Inferior parietal cortex (tissue), 1 donor: ENCODE measurements around the gene TINAGL1.
"Not testable (repeated sequence)": the region's sequence is repeated elsewhere in the genome, so short reads cannot be mapped to it uniquely, and the experiment has no call there.

Source experiments
- DNase-seq: peaks from one replicate; pipeline ENCODE4 v3.0.0-alpha.2; 2016; ENCODE audit errors: extremely low spot score

The TINAGL1 gene

DNA sequence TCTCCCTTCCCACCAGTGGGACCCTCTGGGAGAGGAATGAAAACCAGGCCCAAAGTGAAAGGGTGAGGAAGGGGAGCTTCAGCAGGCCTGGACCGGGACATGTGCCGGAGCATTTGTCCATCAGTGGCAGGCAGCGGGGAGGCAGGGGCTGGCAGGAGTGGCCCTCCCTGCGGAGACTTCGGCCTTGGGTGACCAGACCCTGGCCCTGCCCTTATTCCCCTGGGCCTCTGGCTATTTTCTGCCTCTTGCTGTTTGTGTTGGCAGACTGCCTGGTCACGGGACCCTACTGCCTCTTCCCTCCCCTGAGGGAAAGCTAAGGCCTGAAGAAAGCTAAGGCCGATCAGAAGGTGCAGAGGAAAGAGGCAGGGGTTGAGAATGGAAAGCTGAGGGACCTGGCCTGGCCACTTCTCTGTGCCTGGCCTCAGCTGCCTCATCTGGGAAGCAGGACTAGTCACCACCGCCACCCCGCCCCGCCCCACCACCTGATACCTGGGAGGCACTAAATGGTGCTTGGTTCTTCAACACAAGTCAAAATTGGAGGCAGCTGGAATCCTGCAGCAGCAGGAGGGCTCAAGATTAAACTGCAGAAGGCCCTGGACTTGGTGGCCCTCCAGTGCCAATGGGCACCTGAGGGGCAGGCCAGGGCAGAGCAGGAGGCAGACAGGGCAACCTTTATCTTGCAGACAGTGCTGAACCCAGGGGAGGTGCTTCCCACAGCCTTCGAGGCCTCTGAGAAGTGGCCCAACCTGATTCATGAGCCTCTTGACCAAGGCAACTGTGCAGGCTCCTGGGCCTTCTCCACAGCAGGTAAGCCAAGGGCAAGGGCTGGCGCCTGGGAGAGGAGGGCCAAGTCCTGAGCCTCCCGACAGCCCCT lies 7.9 kb downstream of the TINAGL1 start:
- peak; percentile 10 for DNase-seq

DNA sequence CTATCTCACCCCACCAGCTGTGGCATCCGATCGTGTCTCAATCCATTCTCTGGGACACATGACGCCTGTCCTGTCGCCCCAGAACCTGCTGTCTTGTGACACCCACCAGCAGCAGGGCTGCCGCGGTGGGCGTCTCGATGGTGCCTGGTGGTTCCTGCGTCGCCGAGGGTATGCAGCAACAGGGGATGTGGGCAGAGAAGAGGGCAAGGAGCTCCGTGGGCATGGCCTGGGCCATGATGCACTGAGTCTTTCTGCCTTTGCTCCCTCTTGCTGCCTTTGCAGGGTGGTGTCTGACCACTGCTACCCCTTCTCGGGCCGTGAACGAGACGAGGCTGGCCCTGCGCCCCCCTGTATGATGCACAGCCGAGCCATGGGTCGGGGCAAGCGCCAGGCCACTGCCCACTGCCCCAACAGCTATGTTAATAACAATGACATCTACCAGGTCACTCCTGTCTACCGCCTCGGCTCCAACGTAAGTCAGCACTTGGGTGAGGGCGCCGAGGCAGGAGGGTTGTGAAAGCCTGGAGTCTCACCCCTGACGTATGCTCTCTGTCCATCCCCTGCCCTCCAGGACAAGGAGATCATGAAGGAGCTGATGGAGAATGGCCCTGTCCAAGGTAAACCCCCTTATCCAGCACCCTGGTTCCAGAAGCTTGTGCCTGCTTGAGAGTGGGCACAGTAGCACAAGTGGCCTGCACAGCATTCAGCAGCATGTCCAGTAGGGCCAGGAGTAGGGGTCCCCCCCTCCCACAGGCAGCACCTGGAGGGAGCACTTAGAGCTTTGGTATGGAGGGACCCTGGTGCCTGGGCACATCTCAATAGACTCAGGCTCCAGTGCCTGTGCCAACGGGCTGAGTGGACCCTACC lies 8.8 kb downstream of the TINAGL1 start:
- no peak for DNase-seq

DNA sequence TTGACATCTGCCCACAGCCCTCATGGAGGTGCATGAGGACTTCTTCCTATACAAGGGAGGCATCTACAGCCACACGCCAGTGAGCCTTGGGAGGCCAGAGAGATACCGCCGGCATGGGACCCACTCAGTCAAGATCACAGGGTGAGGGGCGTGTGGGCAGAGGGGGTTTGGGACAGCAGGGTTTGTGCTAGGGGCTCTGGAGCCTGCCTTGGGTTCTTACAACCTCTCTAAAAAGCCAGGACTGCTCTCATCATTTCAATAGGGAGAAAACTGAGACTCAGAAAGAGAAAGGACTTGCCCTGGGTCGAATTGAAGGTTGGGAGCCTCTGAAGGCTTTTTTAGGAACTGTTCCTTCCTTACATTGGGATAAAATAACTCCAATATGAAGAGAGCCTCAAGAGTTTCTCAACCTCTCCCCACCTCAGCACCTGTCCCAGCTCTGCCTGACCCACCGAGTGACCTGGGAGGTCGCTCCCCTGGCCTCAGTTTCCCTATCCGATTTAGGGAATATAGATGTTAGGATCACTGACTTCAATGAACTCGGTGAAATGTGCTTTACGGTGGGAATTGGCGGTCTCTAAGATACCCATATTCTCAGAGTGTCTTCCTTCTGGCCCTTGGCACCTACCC lies 9.5 kb downstream of the TINAGL1 start:
- DNase-seq: no peak

DNA sequence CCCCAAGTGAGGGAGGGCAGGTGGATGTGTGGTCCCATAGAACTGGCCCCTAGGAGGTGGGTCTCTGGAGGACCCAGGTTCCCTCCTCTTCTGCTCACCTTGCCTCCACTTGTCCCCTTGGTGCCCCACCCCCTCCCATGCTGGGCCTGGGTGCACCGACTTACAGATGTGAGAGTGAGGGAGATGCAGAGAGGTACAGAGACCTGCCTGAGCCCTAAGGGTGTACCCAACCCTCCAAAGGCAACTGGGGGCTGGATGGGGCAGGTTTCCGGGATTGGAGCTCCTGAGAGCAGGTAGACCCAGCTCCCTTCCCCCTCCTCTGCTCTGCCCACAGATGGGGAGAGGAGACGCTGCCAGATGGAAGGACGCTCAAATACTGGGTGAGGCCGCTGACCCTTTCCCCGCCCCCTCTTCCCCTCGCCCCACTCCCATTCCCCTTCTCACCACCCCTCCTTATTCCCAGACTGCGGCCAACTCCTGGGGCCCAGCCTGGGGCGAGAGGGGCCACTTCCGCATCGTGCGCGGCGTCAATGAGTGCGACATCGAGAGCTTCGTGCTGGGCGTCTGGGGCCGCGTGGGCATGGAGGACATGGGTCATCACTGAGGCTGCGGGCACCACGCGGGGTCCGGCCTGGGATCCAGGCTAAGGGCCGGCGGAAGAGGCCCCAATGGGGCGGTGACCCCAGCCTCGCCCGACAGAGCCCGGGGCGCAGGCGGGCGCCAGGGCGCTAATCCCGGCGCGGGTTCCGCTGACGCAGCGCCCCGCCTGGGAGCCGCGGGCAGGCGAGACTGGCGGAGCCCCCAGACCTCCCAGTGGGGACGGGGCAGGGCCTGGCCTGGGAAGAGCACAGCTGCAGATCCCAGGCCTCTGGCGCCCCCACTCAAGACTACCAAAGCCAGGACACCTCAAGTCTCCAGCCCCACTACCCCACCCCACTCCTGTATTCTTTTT lies 10.3 kb downstream of the TINAGL1 start:
- DNase-seq: no peak

DNA sequence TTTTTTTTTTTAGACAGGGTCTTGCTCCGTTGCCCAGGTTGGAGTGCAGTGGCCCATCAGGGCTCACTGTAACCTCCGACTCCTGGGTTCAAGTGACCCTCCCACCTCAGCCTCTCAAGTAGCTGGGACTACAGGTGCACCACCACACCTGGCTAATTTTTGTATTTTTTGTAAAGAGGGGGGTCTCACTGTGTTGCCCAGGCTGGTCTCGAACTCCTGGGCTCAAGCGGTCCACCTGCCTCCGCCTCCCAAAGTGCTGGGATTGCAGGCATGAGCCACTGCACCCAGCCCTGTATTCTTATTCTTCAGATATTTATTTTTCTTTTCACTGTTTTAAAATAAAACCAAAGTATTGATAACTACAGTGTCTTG lies 11.0 kb downstream of the TINAGL1 start:
- DNase-seq: not testable (repeated sequence)

DNA sequence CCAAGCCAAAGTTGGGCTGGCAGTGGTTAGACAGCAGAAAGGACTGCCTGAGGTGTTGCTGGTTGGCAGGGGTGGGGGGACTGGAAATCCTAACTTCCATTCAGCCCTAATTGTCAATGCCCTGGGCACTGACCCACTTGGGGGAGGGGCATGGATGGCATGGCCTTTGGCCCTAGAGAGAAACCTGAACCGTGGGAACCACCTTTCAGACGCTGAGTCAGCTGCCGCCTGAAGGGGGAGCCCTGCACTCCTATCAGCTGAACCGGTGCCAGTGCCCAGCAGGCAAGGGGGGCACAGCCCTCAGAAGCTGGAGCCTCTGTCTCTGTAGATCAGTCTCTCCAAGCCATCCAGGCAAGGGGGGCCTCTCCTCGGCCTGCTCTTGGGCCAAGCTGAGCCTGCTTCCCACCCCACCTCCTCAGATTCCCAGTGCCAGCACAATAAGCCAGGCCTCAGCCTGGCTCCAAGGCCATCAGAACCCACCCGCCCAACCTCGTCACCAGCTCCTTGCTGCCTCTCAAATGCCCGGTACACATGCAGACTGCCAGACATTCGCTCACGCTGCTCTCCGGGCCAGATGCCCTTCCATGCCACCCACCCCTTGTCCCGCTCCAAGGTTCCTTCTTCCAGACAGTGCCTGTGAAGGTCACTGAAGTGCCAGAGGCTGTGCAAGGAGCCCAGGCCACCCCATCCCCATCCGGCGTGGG lies 11.6 kb downstream of the TINAGL1 start:
- no peak for DNase-seq

DNA sequence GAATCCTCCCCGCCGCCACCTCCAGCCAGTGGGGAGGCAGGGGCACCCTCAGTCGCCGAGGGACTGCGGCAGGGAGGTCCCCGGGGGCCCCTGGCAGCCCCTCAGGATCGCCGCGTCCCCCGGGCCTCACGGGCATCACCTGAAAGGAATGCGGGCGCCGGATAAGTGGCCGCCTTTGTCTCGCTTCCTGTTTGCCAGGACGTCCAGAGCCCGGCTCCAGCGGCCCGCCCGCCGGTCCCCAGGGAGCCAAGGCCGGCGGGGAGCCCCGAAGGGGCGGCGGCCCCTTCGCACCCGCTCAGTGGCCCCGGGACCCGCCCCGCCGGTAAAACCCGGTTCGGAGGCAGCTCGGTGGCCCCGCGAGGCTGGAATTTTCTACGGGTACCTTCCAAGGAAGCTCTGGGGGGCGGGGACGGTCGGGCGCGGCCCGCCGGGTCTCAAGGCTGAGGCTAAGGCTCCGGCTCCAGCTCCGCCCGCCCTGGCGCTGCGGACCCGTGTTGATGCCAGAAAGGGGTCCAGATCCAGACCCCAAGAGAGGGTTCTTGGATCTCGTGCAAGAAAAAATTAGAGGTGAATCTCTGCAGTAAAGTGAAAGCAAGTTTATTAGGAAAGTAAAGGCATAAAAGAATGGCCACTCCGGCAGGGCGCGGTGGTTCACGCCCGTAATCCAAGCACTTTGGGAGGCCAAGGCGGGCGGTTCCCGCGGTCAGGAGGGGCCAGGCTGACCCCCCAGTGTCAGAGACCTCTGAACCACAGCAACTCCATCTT lies 12.6 kb downstream of the TINAGL1 start:
- DNase-seq: no peak

DNA sequence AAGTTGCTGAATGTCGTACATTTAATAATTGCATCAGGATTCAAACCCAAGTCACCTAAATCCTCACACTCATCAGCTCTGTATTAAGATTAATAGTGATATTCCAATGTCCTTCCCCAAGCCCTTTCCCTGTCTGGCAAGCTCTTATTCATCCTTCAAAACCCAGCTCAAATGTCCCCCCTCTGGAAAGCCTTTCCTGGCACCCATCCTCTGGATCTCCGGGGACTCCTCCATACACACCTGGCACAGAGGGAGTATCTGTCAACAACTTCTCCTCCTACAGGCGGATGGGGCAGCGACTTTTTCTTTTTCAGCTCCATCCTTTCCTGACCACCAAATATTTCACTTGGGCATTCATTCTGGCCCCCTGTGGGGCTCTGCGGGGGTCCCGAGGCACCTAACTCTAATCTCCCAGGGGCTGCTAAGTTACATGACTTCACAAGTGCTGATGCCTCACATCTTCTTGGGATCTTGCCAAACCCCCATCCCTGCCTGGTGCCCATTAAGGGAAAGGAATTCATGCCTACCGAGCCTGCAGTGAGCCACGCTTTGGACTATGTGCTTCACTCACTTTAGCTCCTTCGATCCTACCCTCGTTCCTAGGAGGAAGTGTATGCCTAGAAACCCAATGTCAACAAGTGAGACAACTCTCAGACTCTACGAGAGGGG lies 15.2 kb downstream of the TINAGL1 start:
- DNase-seq: no peak

DNA sequence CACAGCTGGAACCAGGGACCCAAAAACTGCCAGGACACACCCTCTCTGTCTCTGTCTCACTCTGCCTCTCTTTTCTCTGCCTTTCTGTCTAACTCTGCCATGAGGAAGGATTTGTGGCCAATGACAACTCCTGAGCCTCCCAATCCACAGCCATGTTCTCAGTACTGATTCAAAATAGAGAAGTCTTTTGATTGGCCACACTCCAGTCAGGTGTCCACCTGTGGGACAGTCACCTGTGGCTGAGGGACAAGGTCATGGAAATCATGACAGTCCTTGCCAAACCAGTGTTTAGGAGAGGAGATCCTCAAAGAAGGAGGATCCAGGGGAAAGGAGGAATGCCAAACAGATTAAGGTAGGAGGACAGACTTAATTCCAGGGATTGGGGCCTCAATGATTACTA lies 15.8 kb downstream of the TINAGL1 start:
- DNase-seq: no peak

DNA sequence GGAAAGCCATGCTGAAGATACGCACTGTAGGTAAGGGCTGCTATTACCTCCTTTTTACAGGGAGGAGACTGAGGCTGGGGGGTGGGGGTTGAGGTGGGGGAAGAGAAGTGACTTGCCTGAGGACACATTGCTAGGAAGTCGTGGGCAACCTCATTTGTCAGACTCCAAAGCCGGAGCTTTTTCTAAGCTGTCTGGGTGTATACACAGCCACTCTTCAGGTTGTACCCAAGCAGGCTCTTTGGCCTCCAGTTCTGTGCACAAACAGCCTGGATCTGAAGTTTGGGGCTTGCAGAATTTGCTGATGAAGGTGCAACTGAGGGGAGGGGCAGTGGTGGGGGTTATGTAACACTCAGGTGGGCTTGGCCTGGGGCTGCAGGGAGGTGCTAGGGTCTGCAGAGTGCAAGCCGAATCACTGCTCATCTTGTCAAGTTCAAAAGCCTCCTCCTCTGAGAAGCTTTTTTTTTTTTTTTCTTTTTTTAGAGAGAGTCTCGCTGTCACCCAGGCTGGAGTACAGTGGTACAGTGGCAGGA lies 16.9 kb downstream of the TINAGL1 start:
- DNase-seq: no peak

DNA sequence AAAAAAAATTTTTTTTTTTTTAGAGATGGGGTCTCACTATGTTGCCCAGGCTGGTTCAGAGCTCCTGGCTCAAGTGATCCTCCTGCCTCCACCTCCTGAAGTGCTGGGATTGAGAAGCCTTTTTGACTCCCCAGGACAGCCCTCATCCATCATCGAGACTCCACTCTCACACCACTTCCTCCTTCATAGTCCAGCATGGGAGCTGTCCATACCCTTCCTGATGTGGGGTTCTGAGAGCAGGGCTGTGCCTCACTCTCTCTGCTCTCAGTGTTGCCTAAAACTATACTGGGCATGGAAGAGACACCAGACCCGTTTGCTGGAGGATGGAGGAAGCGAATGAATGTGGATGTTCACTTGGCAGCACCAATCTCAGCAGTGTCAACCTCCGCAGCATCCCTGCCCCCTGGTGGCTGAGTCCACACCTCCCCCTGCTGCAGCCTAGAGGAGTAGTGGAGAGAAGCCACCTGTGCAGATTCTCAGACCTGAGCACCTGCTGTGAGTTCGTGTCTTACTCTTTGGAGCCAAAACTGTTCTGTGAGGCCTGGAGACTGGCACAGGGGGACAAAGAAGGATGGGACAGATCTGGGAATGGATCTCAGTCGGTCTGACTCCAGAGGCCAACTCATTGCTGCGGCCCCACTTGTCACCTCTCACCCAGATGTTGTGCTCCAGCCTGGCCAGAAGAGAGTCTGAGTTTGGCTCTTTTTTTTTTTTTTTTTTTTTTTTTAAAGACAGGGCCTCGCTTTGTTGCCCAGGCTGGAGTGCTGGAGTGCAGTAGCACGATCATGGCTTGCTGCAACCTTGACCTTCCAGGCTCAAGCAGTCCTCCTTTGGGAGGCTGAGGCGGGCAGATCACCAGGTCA lies 17.7 kb downstream of the TINAGL1 start:
- no peak for DNase-seq

DNA sequence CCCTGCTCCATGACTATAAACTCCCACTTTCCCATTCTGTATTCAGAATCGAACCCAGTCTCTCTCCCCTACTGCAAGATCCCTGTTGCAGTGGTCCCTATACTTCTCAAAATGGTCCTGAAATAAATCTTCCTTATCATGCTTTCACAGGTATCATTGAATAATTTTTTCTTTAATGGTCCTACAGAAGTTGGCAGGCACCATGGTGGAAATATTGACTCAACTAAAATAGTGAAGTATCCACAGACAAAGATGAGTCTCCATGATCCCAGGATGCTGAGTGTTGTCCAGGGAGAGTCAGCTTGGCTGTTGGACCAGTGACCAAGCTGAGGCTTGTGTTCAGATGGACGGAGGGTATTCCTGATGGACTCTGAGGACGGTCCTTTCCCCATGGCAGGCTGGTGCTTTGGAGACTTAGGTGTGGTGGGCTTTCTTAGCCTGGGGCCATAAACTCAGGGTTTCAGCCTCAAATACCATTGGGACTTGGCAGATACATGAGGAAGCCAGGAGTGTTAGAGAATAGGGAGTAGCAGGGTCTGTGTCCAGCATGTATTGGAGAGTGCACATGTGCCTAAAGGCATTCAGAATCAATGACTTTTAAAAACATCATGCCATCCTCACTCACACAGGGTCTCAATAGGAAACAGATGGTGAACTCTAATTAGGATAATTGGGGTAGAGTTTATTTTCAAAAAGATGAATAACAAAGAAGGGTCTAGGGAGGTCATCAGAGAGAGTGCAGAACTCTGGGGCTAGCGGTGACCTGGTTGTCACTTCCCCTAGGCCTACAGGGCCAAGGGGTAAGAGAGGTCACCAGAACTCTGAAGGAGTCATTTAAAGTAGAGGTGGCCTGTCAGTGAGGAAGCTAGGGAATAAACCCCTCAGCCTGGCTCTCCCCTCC lies 19.8 kb downstream of the TINAGL1 start:
- no peak for DNase-seq

DNA sequence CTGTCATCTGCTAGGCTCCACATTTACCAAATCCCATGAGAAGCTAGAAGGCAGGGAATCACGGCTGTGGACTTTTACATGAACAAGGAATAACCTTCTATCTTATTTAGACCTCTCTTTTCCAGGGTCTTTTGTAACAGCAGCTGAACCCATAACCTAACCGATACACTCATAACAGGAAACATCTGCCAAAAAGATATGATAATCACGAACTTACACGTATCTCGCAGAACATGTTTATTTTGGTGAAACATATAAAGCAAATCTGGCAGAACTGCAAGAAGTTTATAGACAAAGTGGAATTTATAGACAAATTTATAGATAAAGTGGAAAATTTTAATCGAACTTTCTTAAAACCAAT lies 20.4 kb downstream of the TINAGL1 start:
- no peak for DNase-seq

DNA sequence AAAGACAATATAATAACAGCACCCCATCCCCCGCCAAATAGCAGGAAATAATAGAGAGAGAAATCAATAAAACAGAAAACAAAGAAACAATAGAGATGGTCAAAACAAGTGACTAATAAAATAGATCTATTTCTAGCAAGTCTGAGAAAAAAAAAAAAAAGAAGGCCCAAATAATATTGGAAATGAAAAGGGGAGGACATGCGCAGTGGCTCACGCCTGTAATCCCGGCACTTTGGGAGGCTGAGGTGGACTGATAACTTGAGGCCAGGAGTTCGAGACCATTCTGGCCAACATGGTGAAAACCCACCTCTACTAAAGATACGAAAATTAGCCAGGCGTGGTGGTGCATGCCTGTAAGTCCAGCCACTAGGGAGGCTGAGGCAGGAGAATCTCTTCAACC lies 22.7 kb downstream of the TINAGL1 start:
- no peak for DNase-seq

DNA sequence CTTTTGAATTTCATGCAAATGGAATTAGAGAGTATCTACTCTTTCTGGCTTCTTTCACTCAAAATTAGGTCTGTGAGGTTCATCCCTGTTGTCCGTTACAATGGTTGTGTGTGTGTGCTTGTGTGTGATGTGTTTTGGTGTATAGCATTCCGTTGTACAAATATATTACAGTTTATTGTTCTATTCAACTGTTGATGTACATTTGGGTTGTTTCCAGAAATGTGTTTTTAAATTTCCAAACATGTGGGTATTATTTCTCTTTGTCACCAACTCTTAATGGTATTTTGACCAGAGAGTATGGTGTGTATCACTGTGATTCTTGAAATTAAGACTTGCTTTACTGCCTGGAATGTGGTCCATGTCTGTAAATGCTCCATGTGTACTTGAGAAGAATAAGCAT lies 24.3 kb downstream of the TINAGL1 start:
- DNase-seq: no peak

DNA sequence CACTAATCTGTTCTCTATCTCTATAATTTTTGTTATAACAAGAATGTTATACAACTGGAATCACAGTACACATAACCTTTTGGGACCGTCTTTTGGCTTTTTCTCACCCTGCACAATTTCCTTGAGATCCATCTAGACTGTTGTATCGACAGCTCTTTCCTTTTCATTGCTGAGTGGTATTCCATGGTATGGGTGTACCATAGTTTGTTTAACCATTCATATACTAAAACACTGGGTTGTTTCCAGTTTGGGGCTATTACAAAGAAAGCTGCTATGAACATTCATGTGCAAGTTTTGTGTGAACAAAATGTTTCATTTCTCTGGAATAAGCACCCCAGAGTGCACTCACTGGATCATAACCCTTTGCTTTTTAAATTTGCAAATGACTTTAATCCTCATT lies 25.8 kb downstream of the TINAGL1 start:
- DNase-seq: no peak

DNA sequence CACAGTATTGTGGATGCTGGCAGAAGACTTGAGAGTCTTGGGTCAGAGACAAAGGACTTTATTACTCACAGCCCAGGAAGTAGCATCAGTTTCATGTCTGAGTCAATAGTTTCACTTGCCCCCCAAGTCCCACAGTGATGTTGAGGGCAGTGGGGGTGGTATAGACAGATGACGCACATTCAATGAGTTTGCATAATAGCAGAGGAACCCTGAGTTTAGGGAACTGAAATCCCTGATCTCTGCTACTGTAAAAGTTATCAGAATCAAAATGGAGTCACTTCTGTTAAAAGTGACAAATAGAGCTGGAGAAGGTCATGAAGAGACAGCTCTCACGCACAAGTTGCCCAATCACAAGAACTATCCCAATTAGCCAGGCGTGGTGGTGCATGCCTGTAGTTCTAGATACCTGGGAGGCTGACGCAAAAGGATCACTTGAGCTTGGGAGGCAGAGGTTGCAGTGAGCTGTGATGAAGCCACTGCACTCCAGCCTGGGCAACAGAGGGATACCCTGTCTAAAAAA lies 29.7 kb downstream of the TINAGL1 start:
- DNase-seq: no peak
